ENCODE results near the gene NRGN.
"Not testable (repeated sequence)": the region's sequence is repeated elsewhere in the genome, so short reads cannot be mapped to it uniquely, and the experiment has no call there.

NRGN gene

DNA sequence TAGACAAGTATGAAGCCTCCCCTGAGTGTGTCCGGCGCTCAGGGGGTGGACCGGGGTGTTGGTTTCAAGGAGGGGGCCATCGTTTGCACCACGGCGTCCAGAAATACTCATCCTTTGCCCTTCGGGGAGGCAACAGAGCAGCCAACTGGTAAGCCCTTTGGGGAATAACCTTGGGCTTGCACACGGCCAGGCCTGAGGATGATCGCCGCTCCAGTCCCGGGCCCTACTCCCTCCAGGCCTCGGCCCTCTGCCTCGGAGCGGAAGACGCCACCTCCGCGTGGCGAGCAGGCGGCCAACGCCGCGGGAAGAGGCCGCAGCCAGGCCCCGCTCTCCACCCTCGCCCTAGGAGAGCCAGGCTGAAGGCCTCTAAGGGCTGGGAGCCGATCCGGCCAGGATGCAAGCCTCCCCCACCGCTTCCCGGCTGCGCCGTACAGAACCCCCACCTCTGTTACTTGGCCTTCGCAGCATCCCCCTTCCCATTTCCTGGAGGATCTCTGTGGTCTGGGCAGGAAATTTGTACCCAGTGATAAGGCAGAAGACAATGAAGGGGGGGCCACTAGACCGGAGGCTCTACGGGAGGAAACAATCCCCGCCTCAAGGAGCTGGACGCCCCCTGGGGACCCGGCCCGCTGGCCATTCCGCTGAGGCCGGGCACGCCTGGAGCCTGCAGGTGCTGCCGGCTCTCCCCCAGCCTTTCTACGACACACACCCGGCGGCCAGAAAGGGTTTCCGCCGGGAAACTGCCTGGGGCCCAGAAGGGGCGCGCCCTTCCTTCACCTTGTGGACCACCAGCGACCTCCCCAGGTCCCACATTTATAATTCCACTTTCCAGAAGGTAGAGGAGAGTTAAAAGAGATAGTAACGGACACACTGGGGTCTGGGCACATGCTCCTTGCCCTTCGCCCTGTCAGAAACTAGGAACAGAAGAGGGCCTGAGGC lies 19.8 kb downstream of the NRGN start:
- DNase-seq = no peak

DNA sequence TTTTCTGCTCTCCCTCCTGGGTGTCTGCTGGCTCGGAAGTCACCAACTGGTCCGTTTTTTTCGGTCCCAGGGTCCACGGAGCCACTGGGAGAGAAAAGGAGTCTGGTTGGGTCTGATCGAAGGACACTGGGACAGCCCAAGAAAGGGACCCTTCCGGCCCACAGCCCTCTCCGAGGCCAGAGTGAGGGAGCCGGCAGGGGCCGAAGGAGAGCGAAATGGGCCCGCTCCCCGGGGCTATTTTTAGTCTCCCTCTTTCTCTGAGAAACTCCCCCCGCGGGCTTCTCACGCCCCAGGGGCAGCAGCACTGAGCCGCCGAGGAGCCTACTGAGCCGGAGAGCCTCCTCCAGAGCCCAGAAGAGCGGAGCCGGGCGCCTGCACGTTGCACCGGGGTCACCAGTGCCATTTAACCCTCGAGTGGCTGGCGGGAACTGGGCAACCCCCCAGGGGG lies 20.5 kb downstream of the NRGN start:
- DNase-seq = no peak

DNA sequence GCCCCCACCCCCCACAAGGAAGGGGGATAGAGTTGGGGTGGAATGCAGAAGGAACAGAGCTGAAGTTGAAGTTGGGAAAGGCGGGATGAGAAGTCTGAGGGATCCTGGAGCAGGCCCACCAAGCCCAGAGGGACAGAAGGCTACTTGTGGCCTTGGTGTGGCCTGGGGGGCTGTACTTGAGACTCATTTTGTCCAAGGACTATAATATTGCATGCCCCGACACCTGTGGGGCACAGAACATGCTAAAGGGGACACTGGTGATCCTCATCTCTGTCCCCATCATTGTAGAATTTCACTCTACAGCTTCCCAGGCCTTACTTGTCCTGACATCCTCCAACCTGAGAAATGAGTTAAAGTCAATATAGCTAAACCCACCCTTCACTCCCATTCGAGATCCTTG lies 21.1 kb downstream of the NRGN start:
- DNase-seq = no peak

DNA sequence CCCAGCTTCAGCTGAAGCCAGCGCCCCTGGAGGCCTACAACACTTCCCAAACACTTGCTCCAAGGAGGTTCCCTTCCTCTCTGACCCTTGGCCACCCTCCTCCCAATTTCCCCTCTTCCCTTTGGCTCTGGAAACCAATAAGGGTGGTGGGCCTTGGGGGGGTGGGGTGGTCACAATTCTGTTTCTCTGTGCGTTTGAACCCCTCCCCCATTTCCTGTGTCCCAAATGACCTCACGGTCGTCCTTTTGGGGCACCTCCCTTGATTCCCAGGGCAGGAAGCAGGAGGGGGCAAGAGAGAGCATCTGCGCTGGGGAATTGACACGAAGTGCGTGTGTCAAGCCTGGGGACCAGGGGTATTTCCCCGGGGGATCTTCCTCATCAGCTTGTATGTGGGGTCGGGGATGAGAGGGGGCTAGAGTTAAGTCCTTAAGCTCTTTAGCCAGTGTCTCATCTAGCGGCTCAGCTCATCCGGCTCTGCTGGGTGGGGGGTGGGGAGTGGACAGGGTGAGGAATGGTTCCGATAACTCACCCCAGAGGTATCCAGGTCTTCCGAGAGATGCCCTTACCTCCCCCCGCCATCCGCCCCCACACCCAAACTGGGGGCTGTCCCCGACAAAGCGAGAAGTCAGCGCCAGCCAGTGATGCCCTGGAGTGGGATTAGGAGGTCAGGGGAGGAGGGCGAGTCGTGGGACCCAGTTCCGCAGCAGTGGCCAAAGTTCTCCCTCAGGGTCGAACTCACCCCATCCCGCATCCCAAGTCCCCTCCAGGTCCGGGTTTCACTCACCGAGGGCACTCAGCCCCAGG lies 21.8 kb downstream of the NRGN start:
- no peak for DNase-seq

DNA sequence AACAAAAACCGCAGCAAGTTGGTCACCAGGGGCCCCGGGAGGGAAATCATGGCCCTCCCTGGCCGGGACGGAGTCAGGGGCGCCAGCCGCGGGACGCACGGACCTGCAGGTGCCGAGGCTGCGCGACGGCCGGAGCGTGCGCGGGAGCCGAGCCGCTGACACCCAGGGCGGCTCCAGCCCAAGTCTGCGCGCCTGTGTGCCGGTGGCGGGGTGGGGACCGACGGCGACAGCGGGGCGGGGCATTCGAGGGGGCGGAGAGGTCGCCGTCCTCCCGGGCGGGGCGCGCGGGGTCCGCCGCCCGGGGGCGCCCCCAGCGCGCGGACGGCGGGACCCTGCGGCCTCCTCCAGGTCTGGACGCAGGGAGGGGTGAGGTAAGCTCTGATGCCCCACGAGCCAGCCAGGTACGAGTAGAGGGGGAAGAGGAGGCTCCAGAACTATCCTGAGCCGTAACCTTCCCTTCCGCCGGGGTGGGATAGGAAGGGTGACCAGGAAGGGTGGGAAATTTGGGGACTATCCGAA lies 22.4 kb downstream of the NRGN start, which contains the start of gene ESAM:
Gene ESAM, minus strand, starts transcription at position 186 of the 519 bp plus-strand sequence. Its CDS starts 136 bp downstream, at position 50.
- DNase-seq = peak in 1 of 2 experiments; percentile 8

DNA sequence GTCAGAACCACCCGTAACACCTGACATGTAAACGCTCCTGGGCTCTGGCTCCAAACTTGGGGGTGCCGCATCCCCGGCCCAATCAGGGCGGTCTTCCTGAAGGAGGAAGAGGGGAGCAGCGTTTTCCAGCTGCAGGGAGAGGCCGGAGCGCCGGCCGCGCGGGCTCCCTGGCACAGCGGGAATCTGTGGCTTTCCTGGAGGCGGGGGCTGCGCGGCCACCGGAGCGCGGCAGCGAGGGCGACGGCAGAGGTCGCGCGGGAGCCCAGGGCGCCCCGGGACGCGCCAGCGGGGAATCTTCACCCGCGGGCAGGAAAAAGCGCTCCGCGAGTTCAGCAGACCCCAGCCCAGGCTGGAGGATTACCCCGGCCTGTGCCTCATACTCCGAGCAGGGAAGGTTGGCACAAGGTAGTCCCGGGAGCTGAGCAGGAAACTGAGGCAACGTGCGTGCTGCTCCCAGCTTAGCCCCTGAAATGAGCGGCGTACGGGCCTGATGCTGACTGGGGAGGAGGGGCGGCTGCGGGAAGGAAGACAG lies 22.9 kb downstream of the NRGN start:
- DNase-seq = peak in 1 of 2 experiments; percentile 15

DNA sequence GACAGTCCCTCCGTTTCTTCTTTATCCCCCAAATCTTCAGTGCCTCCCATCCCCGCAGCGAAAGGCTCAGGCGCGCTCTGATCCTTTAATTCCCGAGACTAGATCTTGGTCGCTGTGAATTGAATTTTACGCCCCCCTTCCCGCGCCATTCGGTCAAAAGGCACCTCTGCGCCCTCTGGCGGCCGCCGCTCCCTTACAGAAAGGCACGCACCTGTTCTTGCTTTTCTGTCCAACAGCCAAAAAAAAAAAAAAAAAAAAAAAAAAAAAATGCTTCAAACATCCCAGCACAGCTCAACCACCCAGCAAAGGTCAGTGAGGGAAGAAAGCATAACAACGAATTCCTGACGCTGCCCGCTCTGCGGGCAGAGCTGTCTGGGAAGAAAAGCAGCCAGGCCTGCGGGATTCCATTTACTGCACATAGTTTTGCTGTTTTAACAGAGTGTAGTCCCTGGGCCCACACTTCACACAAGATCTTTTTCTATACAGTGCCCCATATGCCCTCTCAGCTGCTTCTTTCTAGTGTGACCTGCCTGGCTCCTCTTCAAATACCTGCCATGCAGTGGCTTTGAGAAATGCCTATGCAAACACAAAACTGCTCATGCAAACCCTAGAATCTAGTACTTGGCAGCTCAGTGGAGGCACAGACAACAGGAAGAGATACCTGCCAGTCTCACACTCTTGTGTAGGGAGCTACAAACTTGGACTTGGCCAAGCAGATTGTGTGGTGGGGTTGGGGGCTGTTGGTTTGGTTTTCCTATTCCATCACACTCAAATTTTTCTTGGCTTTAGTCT lies 23.6 kb downstream of the NRGN start:
- DNase-seq = peak; percentile 38 to 43

DNA sequence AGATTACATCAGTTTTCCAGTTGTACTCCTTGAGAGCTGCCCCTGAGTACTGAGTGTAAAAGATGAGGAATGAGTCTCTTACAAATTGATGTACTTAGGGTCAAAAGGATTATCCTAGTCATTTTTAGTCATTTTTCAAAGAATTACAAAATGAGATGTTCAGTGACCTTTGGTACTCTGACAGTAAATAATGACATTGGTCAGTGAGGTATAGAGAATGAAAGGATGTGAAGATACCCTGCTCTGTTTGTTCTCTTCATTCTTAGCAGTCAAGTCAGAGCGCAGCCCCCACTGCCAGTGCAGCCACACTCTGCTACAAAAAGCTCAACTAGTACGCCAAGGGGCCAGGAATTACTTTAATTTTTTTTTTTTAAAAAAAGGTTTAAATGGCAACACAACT lies 26.4 kb downstream of the NRGN start:
- DNase-seq = no peak

DNA sequence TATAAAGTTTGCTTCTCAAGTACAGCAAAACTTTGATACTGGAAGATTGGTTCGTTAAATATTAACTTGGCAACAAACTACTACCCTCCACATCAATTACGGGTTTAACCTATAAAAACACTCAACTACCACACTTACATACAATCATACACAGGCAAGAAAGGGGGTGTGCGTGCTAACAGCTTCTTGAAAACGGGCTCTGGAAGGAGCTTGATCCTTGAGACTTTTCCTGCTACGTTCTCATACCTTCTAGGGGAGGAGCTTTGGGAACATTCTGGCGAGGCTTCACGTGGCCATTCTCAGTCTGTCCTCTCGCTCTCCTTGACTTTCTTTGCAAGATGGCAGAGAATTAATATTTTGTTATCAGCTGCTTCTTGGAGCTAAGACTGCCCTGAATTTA lies 29.2 kb downstream of the NRGN start:
- no peak for DNase-seq

DNA sequence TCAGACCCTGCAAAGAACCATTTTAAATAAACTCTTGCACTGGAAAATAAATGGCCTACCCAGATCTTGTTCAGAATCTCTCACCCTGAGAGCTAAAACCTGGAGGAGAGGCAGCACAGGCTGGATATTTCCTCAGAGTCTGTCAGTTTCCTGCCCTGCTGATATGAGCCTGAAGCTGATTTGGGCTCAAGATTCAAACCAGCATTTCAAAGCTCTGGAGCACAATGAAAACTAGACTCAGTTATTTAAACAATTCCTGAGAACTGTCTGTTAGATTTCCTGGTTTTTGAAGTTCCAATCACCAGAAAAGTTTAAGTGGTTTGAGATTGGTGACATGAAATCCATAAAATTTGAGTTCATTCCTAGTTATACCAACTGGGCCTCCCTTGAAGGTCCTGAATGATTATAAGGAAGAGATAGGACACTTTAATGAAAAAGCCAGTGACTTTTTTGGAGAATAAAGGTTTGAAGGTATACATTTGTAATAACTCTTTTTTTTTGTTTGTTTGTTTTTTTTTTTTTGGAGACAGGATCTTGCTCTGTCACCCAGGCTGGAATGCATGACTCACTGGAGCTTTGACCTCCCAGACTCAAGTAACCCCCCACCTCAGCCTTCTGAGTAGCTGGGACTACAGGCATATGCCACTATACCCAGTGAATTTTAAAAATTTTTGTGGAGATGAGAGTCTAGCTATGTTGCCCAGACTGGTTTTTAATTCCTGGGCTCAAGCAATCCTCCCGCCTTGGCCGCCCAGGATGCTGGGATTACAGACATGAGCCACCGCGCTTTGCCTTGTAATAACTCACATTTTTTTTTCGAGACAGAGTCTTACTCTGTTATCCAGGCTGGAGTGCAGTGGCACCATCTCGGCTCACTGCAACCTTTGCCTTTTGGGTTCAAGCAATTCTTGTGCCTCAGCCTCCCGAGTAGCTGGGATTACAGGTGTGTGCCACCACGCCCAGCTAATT lies 30.3 kb downstream of the NRGN start:
- no peak for DNase-seq

DNA sequence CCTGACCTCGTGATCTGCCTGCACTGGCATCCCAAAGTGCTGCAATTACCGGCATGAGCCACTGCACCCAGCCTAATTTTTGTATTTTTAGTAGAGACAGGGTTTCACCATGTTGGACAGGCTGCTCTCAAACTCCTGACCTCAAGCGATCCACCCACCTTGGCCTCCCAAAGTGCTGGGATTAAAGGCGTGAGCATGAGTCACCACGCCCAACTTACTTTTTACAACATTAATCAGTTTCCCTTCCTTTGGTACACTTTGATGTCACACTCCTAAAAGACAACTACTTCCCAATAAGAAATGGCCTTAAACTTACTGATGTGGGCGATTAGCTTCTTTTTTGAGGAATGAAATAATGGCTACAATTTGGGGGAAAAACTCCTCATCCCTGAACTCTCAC lies 31.2 kb downstream of the NRGN start:
- not testable (repeated sequence) for DNase-seq

DNA sequence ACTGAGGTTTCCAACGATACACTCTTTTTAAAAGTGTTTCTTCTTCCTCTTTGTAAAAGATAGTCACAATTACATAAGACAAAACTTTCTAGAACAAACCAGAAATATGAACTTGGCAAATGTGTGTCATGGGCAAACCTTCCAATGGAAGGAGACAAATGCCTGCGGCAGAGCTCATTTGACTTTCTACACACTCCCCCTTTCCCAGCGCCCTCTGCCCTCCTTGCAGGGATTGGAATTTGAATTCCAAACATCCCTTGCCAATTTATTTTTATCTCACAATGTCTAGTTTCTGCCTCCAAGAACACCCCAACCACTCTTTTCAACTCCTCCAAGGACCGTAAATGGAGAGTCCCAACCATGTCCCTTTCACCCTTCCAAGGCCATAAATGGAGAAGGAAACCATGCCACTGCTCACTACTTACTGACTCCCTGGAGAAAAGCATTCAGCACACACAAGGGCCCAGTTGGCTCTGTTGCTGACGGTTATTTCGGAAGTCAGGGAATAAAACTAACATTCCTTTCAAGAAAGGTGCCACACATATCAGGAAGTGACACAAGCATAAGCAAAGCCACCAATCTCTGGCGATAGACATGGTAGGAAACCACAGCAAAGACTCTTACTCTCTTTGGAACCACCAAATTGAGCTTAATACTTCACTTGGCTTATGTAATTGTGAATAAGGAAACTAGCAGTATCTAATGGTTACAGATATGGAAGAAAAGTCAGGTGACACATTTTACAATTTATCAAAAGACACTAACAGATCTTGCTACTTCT lies 37.3 kb downstream of the NRGN start:
- no peak for DNase-seq

DNA sequence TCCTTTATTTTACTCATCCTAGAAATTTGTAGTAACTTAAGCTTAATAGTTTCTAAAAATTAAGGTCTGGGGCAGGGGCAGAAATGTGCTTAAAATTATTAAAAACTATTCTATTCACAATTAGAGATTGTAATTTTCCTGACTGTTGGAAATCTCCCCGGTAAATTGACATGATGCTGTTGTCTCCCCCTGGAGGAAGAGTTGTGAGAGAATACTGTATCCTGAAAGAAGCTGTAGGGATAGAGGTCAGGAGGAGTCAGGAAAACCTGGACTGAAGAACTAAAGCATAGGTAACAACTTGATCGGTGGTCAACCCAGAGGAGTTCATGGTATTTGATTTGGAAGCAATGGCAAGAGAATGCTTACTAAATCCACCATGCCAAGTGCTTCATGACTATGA lies 38.5 kb downstream of the NRGN start:
- DNase-seq = no peak

DNA sequence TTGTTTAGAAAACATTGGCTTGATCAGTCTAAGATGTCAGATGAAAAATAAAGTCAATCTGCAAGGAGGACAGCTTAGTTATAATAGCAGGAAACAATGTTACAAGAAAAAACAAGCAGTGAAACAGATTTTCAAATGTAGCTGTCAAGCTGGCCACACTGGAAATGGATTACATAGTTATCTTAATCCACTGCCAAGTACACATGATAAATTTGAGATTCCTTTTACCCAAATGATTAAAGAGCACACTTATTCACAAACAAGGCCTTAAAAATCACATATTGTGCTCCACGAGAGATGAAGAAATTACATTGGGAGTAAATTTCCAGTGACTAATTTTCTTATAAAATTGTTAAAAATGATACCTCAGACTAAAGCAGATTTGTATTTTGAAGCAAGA lies 39.8 kb downstream of the NRGN start:
- no peak for DNase-seq

DNA sequence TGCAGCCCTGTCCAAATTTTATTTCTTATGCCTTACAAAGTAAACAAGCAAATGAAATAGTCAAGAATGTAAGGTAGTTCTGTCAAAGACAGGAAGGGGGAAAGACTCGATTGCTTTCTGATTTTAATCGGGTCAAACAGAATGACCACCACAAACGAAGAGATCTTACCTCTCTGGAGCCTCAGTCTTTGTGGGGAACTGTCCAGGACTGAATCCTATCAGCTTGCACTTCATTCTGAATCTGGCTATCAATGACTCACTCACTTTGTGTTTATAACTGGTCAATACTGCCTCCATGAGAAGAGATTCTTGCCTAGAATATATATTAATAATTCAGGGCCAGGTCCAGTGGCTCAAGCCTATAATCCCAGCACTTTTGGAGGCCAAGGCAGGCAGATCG lies 43.3 kb downstream of the NRGN start:
- DNase-seq = no peak

DNA sequence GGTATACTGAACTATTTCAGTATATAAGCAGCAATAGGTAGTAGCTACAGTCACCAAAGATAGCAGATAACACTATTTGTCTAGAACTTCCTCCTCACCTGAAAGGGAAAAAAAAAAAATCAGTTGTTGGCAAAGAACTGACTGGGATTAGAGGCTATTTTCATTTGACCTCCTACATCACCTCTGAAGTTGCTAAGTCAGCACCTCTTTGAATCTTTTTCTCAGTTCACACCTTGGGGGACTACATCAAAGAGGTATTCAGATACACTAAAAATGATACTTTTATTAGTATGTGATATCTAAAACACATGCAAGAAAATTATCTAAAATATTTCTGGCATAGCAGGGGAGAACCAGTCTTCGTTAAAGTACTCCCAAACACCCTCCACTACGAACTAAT lies 44.3 kb downstream of the NRGN start:
- no peak for DNase-seq

DNA sequence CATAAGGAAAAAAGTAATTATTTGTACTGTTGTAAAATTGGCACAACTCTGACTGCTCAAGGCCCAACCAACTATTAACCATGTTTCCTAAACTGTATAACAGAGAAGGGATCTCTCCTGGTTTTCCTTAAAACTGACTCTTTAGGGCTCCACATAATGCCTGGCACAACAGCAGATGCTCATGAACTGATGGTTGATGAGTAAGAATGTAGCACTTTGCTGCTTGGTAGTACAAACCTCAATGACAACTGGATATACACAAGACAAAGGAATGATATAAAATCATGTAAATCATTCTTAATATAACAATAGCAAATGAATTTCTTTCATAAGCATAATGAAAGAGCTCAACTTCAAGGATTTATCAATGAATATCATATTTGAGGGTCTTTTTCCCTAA lies 48.8 kb downstream of the NRGN start:
- DNase-seq = no peak

DNA sequence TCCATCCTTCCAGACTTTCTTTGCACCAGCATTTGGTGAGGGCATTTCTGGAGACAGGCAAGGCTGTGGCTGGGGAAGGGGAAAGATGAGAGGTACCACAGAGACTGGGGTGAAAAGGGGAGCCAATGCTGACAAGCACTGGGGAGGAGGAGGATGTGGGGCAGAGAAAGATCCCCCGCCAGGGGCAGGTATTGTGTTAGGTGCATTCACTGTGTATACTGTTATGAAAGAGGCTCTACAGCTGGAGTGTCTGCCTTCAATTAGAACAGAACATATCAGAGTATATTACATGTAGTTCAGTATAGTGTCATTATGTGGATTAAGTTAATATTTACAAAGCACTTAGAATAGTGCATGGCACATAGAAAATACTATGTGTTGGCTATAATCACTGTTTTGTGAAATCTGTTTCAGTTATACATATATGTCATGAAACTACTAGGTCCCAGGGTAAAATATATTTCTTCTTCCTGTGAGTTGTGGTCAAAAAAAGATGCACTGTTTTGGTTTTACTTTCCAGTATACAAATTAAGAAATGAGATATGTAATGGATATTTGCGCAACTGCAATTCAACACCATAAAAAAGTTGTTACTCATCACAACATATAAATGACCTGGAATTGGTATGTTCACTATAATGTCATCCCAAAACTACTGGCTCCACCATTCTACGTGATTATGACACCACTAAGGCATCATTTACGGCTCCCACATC lies 52.0 kb downstream of the NRGN start:
- DNase-seq = no peak

DNA sequence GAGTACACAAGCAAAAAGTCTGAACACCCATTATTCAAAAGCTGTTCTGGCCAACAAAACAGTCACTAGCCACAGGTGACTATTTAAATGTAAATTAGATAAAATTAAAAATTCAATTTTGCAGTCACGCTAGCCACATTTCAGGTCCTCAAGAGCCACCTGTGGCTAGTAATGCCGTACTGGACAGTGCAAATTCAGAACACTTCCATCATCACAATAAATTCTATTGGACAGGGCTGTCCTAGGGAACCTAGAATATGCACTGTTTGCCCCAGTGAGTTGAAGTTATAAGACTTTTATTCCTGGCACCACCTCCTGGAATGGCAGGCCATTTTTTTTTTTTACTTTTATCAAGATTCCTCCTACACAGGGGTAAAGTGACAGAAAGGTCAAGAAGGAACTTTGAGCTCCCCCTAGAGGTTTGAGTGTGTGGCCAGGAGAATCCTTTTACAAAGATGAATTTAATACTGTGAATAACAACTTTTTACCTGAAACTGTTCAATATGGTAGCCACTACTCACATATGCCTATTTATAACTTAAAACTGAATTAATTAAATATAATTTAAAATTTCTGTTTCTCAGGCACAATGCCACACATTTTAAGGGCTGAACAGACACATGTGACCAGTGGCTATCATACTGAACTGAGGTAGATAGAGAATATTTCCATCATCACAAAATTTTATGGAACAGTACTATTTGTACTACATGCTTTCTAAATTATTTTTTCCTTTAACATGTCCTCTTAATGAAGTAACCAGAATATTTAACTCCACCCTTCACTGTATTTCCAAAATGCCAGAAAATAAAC lies 53.9 kb downstream of the NRGN start:
- DNase-seq = peak; percentile 13 to 20

Measured in SHP77 (cell line).